Brain pericyte (primary cell): ENCODE measurements around the gene PDE4DIP.
"Not testable (repeated sequence)": the region's sequence is repeated elsewhere in the genome, so short reads cannot be mapped to it uniquely, and the experiment has no call there.

ENCODE experiments used
- DNase-seq: peaks from one replicate; pipeline ENCODE4 v3.0.0-alpha.2; 2012; ENCODE audit warnings: low read depth, low spot score

The PDE4DIP gene

GRCh38 chr1:148869634-148869961 lies 25.4 kb downstream of the PDE4DIP start:
- DNase-seq = not testable (repeated sequence)

DNA sequence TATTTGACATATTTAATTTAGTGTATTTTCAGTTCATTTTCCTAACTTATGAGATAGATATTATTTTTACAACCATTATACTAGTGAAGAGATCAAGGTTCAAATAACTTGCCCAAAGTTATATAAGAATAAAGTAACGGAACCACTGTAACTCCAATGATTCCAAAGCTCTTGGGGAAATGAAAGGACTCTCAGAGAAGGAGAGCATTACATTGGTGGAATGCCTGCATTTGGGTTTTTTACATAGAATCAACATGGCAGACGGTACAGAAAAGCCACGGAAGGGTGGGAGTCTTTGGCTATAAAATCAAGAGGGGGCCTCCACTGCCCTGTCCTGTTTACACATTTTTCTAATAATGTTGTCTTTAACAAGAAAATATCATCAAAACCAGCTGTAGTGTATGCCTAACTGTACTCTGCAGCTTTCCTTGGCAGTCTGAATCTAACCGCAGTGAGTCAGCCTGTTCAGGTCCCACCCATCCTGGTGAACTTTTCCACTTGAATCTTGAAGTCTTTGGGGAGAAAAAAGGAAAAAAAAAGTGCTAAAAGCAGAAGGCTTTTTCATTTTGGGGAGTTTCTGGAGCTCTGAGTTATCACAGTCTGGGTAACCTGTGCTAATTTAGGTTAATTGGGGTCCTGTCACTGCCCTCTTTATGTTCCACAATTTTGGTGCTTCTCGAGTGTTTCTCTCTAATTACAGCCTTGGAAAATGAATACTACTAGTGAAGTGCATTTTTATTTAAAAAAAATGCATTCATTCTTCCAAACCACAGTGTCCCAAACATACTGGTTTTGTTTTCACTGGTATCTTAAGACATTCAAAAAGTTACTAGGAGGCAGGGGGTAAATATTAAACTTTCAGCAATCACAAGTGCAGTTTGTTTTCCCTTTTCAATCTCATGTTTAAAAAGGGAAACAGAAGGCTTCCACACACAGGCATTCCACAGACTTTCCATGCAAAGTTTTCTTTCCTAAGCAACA lies 30.5 kb downstream of the PDE4DIP start:
- not testable (repeated sequence) for DNase-seq

DNA sequence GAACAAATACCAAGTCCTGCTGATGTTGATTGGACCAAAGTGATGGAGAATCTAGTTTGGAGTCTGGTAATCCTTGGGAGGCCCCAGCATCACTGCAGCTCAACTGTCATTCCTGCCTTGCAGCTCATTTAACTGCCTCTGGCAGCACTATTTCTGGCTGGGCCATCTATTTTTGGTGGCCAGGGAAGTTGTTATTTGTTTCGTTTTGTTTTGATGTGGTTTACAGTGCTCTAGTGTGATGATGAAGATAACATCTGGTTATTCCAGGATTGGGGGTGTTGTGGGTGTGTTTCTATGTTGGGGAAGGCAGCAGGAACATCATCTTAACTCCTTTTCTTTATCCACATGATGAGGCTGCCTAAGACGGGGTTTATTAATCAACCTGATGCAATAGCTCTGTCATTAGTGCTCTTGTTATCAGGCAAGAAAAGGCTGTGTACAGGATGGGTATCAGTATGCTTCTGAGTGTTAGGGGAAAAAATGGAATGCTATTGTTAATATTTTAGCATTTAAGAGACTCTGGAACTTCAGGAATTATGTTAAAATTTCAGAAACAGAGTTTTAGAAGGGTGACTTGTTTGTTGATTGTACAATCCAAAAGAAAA lies 35.7 kb downstream of the PDE4DIP start:
- not testable (repeated sequence) for DNase-seq

DNA sequence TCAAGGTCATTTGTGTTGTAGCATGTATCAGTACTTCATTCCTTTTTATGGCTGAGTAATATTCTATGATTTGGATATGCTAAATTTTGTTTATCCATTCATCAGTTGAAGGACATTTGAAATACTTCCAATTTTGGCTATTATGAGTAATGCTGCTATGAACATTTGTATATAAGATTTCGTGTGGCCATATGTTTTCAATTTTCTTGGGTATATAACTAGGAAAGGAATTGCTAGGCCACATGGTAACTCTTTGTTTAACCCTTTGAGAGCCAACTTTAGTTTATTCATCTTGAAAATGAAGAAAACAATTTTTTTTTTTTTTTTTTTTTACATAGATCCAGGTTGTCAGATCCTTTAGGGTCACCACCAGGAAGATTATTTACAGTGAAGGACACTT lies 37.0 kb downstream of the PDE4DIP start:
- not testable (repeated sequence) for DNase-seq

DNA sequence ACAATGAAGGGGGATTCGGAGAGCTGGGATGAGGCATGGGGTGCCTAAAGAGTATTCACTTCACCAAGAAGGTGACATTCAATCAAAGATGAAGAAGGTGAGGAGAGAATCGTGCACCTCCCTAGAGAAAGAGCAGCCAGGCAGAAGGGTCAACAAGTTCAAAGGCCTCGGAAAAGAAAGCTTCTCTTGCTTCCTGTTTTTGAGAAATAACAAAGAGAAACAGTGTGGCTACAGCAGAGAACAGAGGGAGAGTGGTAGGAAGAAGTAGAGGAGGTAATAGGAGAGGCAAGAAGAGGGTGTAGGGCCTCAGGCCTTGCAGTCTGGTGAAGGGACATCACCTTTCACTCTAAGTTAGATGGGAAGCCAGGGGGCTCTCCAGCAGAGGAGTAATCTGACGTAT lies 41.0 kb downstream of the PDE4DIP start:
- DNase-seq = not testable (repeated sequence)

DNA sequence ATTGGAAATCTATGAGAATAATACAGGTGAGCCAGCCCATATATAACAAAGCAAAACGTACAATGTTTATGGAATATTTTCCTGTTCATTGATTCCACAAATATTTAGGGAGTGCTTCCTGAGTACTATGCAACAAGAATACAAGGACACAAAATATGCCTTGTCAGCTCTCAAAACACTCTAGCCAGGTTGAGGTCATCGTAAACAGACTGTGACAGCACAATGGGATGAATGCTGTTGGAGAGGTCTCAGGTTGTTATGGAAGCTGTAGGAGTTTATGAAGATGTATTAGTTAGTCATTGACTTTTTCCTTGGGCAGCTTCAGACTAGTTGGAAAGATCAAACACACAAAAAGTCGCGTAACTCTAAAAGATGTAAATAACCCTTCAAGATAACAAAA lies 42.1 kb downstream of the PDE4DIP start:
- DNase-seq = not testable (repeated sequence)

GRCh38 chr1:148888597-148888996 lies 44.4 kb downstream of the PDE4DIP start:
- DNase-seq = not testable (repeated sequence)

DNA sequence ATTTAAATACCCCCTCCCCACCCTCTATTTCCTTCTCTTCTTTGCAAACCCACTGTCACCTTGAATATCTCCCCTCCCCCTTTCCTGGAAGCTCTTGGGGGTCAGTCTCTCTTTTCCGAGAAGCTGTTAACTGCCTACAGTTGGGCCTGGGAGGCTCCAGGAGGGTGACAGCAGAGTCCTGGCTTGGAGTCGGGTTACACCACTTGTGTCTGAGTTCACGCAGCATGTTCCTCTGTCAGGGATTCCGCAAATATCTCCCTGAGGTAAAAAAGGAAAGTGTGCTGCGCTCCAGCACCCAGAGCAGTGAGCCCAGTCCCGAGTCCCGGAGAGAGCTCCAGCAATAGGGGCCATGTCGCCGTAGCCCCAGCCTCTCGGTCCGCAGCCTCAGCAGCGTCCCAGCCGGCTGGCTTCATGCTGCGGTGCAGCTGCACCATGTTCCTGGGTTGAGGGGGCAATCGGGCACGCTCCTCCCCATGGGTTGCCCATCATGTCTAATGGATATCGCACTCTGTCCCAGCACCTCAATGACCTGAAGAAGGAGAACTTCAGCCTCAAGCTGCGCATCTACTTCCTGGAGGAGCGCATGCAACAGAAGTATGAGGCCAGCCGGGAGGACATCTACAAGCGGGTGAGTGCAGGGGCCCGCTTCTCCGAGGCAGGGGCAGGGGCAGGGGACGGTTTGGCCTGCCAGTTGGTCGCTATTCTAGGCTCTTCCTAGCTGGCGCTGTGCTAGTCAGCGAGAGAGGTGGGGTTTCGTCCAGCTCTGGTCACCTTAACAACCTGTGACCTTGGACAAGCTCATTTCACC lies 45.2 kb downstream of the PDE4DIP start:
- DNase-seq = not testable (repeated sequence)

- DNase-seq = not testable (repeated sequence)
Observed at GRCh38 chr1:148890075-148890568, 45.9 kb downstream of the PDE4DIP start.

DNA sequence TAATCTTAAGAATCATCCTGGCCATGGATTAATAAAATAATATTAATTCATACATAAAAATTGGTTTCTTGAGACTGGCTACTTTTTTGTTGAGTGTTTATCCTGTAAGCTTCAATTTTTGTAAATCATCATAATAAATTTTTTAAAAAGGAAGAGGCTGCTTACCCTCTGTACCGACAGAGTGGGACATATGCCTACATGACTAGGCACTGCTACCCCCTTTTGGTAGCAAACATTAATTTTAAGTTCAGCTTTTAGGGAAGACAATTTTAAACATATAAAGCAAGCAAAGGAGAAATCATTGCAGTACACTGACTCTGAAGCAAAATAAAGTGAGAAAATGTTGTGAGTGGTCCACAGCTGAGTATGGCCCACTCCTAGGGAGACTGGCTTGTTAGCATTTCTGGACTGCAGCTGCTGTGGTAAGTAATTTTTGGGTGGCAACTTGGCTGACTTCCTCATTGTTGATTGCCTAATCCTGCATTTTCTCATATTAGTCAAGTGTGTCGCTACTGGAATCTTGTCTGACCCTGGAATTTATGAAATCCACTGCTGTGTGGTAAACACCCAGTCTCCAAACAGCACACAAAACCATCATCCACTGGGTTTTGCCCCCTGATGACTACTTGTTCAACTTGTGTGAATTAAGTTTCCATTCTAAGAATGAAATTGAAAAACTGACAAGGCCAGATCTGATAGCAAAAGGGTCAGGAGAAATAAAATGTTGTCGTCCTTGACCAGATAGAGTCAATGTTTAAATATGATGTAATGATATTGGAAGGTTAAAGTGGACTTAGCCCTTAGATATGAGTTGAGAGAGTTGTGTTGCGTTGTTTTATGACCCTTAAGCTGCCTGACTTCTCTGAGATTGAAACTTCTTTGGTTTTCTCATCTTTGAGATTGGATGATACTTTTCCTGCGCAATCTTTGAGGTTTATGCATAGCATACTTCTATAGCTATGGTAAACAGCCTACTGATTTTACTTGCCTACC lies 50.4 kb downstream of the PDE4DIP start:
- DNase-seq = not testable (repeated sequence)

DNA sequence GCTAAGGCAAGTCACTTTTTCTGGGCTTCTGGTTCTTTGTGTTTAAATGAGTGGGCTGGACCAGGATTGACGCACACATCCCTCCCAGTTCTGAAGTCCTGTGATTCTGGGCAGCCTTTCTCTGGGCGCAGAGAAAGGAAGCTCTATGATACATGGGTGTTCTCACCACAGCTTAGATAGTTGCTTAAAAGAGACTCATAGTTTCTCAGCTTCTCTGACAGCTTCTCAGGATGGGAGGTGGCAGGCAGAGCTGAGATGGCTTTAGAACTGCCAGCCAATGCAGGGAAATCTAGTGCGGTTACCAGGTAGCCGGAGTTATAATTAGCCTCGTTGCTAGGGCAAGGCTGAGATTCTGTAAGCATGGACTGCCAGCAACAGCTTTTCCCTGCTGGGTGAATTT lies 55.8 kb downstream of the PDE4DIP start:
- not testable (repeated sequence) for DNase-seq

DNA sequence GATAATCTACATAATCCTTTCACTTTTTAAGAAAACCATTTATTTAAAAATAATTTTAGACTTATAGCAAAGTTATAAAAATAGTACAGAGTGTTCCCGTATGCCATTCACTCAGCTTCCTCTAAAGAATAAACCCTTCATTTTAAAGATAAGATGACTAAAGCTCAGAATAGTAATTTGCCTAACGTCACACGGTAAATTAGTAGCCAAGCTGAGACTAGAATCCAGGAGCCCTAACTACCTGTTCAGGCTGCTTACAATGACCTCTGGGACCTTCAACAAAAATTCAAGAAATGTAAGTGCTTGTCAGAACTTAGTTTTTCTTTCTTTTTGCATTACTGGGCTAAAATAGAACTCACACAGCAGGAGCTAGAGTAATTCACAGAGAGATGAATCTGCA lies 56.5 kb downstream of the PDE4DIP start:
- DNase-seq = not testable (repeated sequence)

DNA sequence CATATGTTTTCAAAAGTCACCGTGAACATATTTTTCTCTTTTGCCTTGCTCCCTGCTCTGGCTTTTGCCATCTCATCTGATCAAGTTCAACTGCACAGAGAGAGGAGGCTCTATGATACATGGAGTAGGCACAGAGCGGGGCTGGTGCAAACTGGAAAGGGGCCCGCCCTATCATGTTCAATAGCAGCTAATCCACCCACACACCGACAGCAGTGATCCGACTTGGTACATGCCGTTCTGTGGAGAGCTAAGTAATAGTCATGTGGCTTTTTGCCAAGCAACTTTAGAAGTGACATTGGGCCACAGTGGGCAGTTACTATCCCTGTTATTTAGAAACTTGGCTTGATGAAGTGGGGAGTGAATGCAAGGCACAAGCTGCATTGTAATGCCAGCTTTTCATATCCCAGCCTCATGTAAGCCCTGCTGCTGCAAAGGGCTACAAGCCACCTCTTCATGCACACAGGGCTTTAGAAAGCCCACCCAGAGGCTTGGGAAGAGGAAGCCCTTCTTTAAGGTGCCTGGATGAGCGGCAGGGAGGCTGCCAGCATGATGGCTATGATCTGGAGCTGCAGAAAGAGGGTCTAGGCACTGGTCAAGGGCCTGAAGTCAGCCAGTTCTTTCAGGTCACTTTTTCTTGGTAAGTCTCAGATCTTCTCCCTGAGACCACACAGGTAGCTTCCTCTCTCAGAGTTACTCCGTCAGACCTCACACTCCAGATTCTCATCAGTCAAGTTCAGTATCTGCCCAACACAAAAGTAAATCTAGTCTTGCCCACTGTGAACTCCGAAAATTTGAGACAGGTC lies 57.1 kb downstream of the PDE4DIP start:
- DNase-seq = not testable (repeated sequence)

DNA sequence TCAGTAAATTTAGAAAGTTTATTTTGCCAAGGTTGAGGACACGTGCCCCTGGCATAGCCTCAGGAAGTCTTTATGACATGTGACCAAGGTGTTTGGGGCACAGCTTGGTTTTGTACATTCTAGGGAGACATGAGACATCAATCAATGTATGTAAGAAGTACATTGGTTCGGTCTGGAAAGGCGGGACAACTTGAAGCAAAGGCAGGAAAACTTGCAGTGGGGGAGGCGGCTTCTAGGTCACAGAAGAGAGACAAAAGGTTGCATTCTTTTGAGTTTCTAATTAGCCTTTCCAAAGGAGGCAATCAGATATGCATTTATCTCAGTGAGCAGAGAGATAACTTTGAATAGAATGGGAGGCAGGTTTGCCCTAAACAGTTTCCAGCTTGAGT lies 57.7 kb downstream of the PDE4DIP start:
- not testable (repeated sequence) for DNase-seq

GRCh38 chr1:148909219-148909826 lies 65.1 kb downstream of the PDE4DIP start:
- DNase-seq = not testable (repeated sequence)

GRCh38 chr1:148911303-148911928 lies 67.2 kb downstream of the PDE4DIP start:
- not testable (repeated sequence) for DNase-seq

DNA sequence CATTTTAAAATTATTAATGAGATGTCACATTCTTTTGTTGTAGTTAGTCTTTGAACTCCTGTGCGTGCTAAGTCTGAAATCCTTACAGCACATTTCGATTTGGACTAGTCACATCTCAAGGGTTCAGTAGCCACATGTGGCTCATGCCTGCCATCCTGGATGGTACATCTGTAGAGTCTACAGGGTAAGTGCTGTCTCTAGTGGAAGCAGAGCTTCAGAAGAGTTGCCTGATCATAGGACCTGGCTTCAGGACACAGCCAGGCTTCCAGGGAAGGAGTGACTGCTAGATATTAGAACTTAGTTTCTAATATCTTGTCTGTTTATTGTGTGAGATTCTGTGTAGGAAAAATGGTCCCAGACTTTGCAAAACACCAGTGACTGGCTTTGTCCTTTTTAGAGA lies 72.0 kb downstream of the PDE4DIP start:
- DNase-seq = not testable (repeated sequence)

- not testable (repeated sequence) for DNase-seq
Observed at GRCh38 chr1:148916695-148917348, 72.6 kb downstream of the PDE4DIP start.
